ENCODE results near the gene MNAT1. TPM values are rescaled to one million over a fixed set of nuclear protein-coding genes. Genes with fewer than 3 reads are reported as not detected.

The MNAT1 gene
- total and polyA plus RNA-seq, 9 of the 15 experiments (the other 6 are each of a cell fraction or from before 2014, with no cell fraction given): 37.8 to 83.3 (median 60.4) TPM

GRCh38 chr14:60980811-60981632 is 246.5 kb downstream of the MNAT1 start, which contains the start of the genes SLC38A6 and TRMT5 (continued):
- no peak for TF ChIP-seq FUS (optimal IDR thresholded peaks at IDR 0.05; ENCODE audit: low read depth, low read length)
- TF ChIP-seq SNIP1 (IDR thresholded peaks at IDR 0.05; ENCODE audit: low read depth): no peak
- TF ChIP-seq CREM (IDR thresholded peaks at IDR 0.05; ENCODE audit: low read depth): peak; percentile 100
- no peak; the same call in 1 of the 2 replicates for TF ChIP-seq ZNF175 (CRISPR knock-in tag; IDR thresholded peaks at IDR 0.05; ENCODE audit: low read depth)
- TF ChIP-seq FOXK1 (CRISPR knock-in tag; IDR thresholded peaks at IDR 0.05; ENCODE audit: borderline replicate concordance): no peak
- no peak for TF ChIP-seq STAT5B (CRISPR knock-in tag; IDR thresholded peaks at IDR 0.05)
- TF ChIP-seq, protein P1, sequence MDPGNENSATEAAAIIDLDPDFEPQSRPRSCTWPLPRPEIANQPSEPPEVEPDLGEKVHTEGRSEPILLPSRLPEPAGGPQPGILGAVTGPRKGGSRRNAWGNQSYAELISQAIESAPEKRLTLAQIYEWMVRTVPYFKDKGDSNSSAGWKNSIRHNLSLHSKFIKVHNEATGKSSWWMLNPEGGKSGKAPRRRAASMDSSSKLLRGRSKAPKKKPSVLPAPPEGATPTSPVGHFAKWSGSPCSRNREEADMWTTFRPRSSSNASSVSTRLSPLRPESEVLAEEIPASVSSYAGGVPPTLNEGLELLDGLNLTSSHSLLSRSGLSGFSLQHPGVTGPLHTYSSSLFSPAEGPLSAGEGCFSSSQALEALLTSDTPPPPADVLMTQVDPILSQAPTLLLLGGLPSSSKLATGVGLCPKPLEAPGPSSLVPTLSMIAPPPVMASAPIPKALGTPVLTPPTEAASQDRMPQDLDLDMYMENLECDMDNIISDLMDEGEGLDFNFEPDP (CRISPR knock-in tag; IDR thresholded peaks at IDR 0.05): no peak
- TF ChIP-seq HNRNPL (IDR thresholded peaks at IDR 0.05; ENCODE audit: low read depth, low read length): no peak
- no peak for TF ChIP-seq KAT8 (IDR thresholded peaks at IDR 0.05; ENCODE audit: low read depth)
- TF ChIP-seq BDP1 (IDR thresholded peaks at IDR 0.05; ENCODE audit: insufficient read depth, insufficient read length): no peak
- TF ChIP-seq HDAC8 (tag; IDR thresholded peaks at IDR 0.05): no peak
- peak; percentile 89 for TF ChIP-seq EP400 (IDR thresholded peaks at IDR 0.05)
- TF ChIP-seq, protein P2, sequence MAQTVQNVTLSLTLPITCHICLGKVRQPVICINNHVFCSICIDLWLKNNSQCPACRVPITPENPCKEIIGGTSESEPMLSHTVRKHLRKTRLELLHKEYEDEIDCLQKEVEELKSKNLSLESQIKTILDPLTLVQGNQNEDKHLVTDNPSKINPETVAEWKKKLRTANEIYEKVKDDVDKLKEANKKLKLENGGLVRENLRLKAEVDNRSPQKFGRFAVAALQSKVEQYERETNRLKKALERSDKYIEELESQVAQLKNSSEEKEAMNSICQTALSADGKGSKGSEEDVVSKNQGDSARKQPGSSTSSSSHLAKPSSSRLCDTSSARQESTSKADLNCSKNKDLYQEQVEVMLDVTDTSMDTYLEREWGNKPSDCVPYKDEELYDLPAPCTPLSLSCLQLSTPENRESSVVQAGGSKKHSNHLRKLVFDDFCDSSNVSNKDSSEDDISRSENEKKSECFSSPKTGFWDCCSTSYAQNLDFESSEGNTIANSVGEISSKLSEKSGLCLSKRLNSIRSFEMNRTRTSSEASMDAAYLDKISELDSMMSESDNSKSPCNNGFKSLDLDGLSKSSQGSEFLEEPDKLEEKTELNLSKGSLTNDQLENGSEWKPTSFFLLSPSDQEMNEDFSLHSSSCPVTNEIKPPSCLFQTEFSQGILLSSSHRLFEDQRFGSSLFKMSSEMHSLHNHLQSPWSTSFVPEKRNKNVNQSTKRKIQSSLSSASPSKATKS (CRISPR knock-in tag; IDR thresholded peaks at IDR 0.05): no peak
- 0 out of 2 replicates have a peak, but pooled peaks have one; percentile 26 for TF ChIP-seq ESRRA (IDR thresholded peaks at IDR 0.05; ENCODE audit: borderline replicate concordance, low read depth)
- TF ChIP-seq ZFP1 (CRISPR knock-in tag; IDR thresholded peaks at IDR 0.05): no peak
- TF ChIP-seq ZKSCAN8 (CRISPR knock-in tag; IDR thresholded peaks at IDR 0.05): no peak
- TF ChIP-seq, protein P3, sequence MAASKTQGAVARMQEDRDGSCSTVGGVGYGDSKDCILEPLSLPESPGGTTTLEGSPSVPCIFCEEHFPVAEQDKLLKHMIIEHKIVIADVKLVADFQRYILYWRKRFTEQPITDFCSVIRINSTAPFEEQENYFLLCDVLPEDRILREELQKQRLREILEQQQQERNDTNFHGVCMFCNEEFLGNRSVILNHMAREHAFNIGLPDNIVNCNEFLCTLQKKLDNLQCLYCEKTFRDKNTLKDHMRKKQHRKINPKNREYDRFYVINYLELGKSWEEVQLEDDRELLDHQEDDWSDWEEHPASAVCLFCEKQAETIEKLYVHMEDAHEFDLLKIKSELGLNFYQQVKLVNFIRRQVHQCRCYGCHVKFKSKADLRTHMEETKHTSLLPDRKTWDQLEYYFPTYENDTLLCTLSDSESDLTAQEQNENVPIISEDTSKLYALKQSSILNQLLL (CRISPR knock-in tag; IDR thresholded peaks at IDR 0.05; ENCODE audit: borderline replicate concordance): no peak
- no peak for TF ChIP-seq KDM2B (CRISPR knock-in tag; IDR thresholded peaks at IDR 0.05)
- no peak for TF ChIP-seq THRAP3 (IDR thresholded peaks at IDR 0.05; ENCODE audit: borderline replicate concordance)
- TF ChIP-seq FOSL1 (tag; conservative IDR thresholded peaks at IDR 0.05): no peak; the same call in 1 of the 2 replicates
- TF ChIP-seq C11orf30 (IDR thresholded peaks at IDR 0.05; ENCODE audit: low read depth): peak; percentile 88
- no peak; the same call in 1 of the 2 replicates for TF ChIP-seq TOE1 (IDR thresholded peaks at IDR 0.05; ENCODE audit: borderline replicate concordance)
- TF ChIP-seq TOE1 (CRISPR knock-in tag; IDR thresholded peaks at IDR 0.05; ENCODE audit: borderline replicate concordance, low read depth): no peak
- TF ChIP-seq ARID1B (IDR thresholded peaks at IDR 0.05): no peak

All from K562 (cell line).